ENCODE results near the gene SLC35B1.

The SLC35B1 gene

DNA sequence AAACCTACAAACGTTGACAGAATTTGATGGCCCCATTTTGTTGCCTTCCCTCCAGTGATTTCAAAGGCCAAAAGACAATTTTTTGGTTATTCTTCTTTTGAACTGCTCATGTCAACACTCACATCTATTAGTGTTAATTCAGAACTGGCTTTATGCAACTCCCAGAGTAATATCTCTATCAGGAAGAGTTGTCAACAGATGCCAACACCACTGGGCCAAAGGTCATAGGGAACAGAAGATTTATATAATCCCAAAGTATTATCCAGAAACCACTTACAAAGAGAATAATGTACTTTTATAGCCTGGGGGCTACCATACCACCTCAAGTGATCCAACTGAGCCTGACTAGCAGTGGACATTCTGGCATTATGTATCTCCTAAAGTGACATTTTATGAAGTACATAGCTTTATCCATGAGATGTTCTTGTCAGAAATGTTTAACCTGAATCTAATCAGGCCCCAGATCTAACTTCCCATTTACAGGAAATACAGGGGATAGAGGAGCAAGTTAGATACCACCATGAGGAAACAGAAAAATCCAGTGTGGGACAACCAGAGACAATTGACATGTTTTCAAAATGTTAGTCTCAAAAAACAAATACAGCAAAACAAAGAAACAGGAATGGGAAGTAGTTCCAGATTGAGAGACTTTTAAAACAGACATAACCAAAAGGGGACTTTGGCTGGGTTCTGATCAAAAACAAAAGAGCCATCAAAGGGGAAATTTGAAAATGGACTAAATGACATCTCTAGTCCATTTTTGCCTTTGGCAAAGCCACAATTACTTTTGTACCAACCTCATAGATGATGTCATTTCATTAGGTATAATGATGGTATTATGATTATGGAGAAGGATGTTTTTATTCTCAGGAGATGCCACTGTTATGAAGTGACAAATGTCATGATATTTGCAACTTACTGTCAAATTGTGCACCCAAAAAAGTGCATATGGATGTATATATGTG, 37.7 kb upstream of the SLC35B1 start:
- no peak for DNase-seq (ENCODE audit: low spot score)
- CTCF ChIA-PET: no interaction called here
- no peak overlapping the region for H3K27ac ChIP-seq
- POLR2A ChIA-PET (ENCODE audit: low non-redundant PET): no interaction called here
- TF ChIP-seq, protein P1, sequence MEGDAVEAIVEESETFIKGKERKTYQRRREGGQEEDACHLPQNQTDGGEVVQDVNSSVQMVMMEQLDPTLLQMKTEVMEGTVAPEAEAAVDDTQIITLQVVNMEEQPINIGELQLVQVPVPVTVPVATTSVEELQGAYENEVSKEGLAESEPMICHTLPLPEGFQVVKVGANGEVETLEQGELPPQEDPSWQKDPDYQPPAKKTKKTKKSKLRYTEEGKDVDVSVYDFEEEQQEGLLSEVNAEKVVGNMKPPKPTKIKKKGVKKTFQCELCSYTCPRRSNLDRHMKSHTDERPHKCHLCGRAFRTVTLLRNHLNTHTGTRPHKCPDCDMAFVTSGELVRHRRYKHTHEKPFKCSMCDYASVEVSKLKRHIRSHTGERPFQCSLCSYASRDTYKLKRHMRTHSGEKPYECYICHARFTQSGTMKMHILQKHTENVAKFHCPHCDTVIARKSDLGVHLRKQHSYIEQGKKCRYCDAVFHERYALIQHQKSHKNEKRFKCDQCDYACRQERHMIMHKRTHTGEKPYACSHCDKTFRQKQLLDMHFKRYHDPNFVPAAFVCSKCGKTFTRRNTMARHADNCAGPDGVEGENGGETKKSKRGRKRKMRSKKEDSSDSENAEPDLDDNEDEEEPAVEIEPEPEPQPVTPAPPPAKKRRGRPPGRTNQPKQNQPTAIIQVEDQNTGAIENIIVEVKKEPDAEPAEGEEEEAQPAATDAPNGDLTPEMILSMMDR (conservative IDR thresholded peaks at IDR 0.05; ENCODE audit: low read depth): no peak

DNA sequence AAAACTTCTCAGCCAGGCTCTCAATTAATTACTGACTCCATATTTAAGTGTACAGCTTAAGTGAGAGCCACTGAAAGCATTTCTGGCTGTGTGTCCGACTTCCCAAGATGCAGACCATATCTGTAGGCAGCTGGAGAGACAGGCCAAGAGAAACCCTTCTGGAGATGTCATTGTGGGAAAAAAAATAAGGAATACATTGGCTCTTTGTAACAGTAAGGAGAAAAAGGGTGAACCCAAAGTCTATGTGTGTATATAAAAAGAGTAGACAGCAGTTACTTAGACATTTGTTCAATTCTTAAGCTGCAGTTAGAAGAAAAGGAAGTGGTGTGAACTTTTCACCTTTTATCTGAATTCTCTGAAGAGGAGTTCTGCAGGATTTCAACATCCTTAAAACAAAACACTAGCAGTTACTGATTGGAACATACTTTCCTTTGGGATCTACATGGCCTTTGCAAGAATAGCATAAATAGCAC, 34.4 kb upstream of the SLC35B1 start:
- DNase-seq (ENCODE audit: low spot score): no peak
- ChIA-PET CTCF (interaction anchor here (0.6 kb wide), 1 partner anchor 391 kb away, joined by 3 read pairs; no protein-coding TSS in a partner anchor), POLR2A (ENCODE audit: low non-redundant PET) (no interaction called here)
- TF ChIP-seq, protein P1 (conservative IDR thresholded peaks at IDR 0.05; ENCODE audit: low read depth): no peak
- no peak overlapping the region for H3K27ac ChIP-seq

DNA sequence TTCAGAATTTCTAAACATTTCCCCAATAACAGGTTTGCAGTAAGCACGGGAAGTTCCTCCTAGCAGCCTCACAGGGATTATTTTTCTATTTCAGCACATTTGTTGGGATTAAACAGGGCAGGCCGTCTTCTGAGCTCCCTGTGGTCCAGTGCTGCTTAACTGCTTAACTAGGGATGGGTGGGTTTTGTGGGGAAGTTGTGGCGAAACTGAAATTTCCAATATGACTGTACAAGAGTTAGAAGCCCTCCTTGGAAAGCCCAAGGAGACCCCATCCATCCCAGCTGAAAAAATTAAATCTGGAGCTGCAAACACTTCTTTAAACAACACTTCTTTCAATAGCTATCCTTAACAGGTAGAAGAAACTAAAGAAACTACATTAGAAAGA, 33.9 kb upstream of the SLC35B1 start:
- no peak for DNase-seq (ENCODE audit: low spot score)
- H3K27ac ChIP-seq: no peak overlapping the region
- TF ChIP-seq, protein P1 (conservative IDR thresholded peaks at IDR 0.05; ENCODE audit: low read depth): no peak
- ChIA-PET POLR2A (ENCODE audit: low non-redundant PET) (no interaction called here), CTCF (interaction anchor here (0.6 kb wide), 2 partner anchors 27 to 172 kb away, joined by 3 to 5 read pairs; no protein-coding TSS in a partner anchor)

DNA sequence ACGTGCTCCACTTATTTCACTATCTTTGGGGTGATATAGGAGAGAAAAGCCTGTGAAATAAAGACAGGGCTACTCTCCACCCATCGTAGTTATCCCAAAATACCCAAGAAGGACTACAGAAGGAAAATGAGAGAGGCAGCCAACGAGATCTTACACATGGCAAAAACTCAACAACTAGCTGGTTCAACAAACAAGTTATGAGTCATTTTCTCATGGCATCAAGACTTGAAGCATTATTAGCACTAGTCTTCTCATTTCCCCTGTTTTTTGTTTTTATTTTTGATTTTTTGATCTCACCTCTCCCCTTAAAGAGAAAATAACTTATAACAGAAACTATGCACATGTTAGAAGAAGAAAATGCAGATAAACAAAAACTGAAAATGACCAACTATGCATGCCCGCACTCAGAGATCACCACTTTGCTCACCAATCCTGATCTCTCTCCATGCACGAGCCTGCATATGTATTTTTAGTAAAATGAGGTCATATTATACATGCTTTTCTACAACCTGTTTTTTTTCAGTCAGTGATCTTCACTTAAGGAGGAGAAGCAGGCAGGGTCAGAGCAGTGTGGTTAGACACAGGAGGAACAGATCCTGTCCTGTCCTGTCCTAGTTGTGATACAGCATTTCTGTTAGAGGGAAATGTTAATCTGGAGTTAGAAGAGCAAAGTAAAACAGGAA, 33.4 kb upstream of the SLC35B1 start:
- TF ChIP-seq, protein P1 (conservative IDR thresholded peaks at IDR 0.05; ENCODE audit: low read depth): no peak
- no peak overlapping the region for H3K27ac ChIP-seq
- POLR2A ChIA-PET (ENCODE audit: low non-redundant PET): no interaction called here
- CTCF ChIA-PET: interaction anchor here (0.6 kb wide), 2 partner anchors 26 to 172 kb away, joined by 3 to 5 read pairs; no protein-coding TSS in a partner anchor
- no peak for DNase-seq (ENCODE audit: low spot score)

DNA sequence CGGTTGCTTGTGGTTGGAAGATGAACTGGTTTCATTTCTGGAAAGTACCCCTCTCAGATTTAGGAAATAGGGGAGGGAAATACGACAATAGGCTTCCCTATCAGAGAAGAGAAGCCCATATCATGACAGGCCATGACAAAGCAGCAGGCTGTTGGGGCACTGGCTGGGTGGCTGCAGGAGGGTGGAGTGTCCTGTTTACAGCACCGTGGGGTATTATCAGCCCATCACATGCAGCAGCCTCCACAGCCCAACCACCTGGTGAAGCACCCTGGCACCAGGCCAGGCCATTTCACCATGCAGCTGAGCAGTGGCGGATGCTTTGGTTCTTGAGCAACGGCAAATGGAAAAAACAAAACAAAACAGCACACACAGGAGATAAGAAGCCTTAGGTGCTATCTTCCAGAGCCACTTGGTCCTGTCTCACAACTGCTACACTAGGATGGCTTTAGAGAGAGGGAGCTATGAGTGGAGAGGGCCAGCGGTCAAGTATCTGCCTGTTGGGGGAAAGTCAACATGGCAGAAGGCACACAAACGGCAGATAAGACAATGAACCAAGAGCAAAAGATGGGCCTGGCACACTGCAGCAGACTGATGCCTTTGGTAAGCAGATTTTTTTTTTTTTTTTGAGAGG, 32.0 kb upstream of the SLC35B1 start:
- ChIA-PET CTCF (interaction anchor here (0.6 kb wide), 1 partner anchor 146 kb away, joined by 3 read pairs; no protein-coding TSS in a partner anchor), POLR2A (ENCODE audit: low non-redundant PET) (no interaction called here)
- H3K27ac ChIP-seq: no peak overlapping the region

More for the DNA sequence above, 32.0 kb upstream of the SLC35B1 start:
- TF ChIP-seq, protein P1 (conservative IDR thresholded peaks at IDR 0.05; ENCODE audit: low read depth): no peak
- no peak for DNase-seq (ENCODE audit: low spot score)

Measured in RWPE1 (cell line).